ENCODE results near the gene GALNT9. TPM values are rescaled to one million over a fixed set of nuclear protein-coding genes. Genes with fewer than 3 reads are reported as not detected.

The GALNT9 gene
- polyA plus RNA-seq, 1 of the 3 experiments (the other 2 are of a cell fraction): not detected

GRCh38 chr12:132276827-132277373, 52.5 kb downstream of the GALNT9 start:
- no peak for DNase-seq
- Histone ChIP-seq H3F3A (replicated peaks; ENCODE audit: insufficient read depth) (no peaks in the 10 kb centered on the region), H3K27me3 (ENCODE audit: insufficient read depth) (peaks cover 97% of the 10 kb centered on the region), H3K4me1 (ENCODE audit: control insufficient read depth in 1 of 2, insufficient read depth in 2 of 2, low read depth in 1 of 2, low read length in 1 of 2) (no peaks in the 10 kb centered on the region; a peak in 1 of 4 replicates), H3K9me2 (no peaks in the 10 kb centered on the region), H3K9ac (no peak overlapping the region), H4K20me1 (ENCODE audit: insufficient read depth) (no peaks in the 10 kb centered on the region), H3K36me3 (replicated peaks in 1 of 2; ENCODE audit: control insufficient read depth in 1 of 2, insufficient read depth in 2 of 2, low read length in 1 of 2) (no peaks in the 10 kb centered on the region), H3K4me2 (no peak overlapping the region), H2AFZ (ENCODE audit: low read depth) (no peak overlapping the region), H3K4me3 (ENCODE audit: low read depth in 2 of 2, low read length in 1 of 2) (no peak overlapping the region), H3K9me3 (no peaks in the 10 kb centered on the region), H3K79me2 (ENCODE audit: insufficient read depth) (no peaks in the 10 kb centered on the region), H3K27ac (ENCODE audit: low read depth in 2 of 2, low read length in 1 of 2) (no peak overlapping the region)
- CTCF ChIA-PET: interaction anchor here (1.2 to 1.8 kb wide), 4 partner anchors 8 to 139 kb away, joined by 3 to 5 read pairs (median 4); no protein-coding TSS in a partner anchor
- POLR2A ChIA-PET: no interaction called here
- 27% methylated on average over 11 of the region's 12 CpGs for WGBS (ENCODE audit: low lambda C conversion rate)
- TF ChIP-seq EZH2phosphoT487 (IDR thresholded peaks at IDR 0.05; ENCODE audit: borderline replicate concordance, low read depth) (no peak), USF1 (IDR thresholded peaks at IDR 0.05; ENCODE audit: borderline replicate concordance, low read depth) (no peak), PBX3 (IDR thresholded peaks at IDR 0.05) (no peak), SMC3 (IDR thresholded peaks at IDR 0.05; ENCODE audit: low read depth, low read length) (no peak), MXI1 (IDR thresholded peaks at IDR 0.05; ENCODE audit: low read depth, low read length) (no peak), RFX5 (IDR thresholded peaks at IDR 0.05; ENCODE audit: low read length) (no peak), TCF12 (IDR thresholded peaks at IDR 0.05) (no peak), CTCF (IDR thresholded peaks at IDR 0.05) (no peak), RCOR1 (IDR thresholded peaks at IDR 0.05; ENCODE audit: low read length) (no peak), TAF1 (IDR thresholded peaks at IDR 0.05; ENCODE audit: borderline replicate concordance, low read depth, low read length) (no peak), JUND (IDR thresholded peaks at IDR 0.05) (no peak), POLR2AphosphoS5 (IDR thresholded peaks at IDR 0.05; ENCODE audit: low read depth, low read length) (no peak), RAD21 (IDR thresholded peaks at IDR 0.05; ENCODE audit: low read length) (no peak), GABPA (IDR thresholded peaks at IDR 0.05; ENCODE audit: low read depth) (no peak), TEAD4 (IDR thresholded peaks at IDR 0.05; ENCODE audit: borderline replicate concordance, insufficient read depth) (no peak), FOSL2 (IDR thresholded peaks at IDR 0.05; ENCODE audit: borderline replicate concordance, low read depth) (no peak), MEF2A (IDR thresholded peaks at IDR 0.05; ENCODE audit: borderline replicate concordance, low read depth) (no peak), NRF1 (IDR thresholded peaks at IDR 0.05; ENCODE audit: low read depth, low read length) (no peak), REST (IDR thresholded peaks at IDR 0.05; ENCODE audit: low read depth, low read length) (no peak), ZBTB33 (IDR thresholded peaks at IDR 0.05; ENCODE audit: borderline replicate concordance, low read depth) (no peak)

Measured in SK-N-SH (cell line).